ENCODE results near the gene SPECC1L.

GRCh38 chr22:24289741-24290163 lies 19.1 kb downstream of the SPECC1L start:
- TF ChIP-seq, protein P1, sequence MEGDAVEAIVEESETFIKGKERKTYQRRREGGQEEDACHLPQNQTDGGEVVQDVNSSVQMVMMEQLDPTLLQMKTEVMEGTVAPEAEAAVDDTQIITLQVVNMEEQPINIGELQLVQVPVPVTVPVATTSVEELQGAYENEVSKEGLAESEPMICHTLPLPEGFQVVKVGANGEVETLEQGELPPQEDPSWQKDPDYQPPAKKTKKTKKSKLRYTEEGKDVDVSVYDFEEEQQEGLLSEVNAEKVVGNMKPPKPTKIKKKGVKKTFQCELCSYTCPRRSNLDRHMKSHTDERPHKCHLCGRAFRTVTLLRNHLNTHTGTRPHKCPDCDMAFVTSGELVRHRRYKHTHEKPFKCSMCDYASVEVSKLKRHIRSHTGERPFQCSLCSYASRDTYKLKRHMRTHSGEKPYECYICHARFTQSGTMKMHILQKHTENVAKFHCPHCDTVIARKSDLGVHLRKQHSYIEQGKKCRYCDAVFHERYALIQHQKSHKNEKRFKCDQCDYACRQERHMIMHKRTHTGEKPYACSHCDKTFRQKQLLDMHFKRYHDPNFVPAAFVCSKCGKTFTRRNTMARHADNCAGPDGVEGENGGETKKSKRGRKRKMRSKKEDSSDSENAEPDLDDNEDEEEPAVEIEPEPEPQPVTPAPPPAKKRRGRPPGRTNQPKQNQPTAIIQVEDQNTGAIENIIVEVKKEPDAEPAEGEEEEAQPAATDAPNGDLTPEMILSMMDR (IDR thresholded peaks at IDR 0.05): no peak
- TF ChIP-seq POLR2A (IDR thresholded peaks at IDR 0.05): no peak

All from uterus (tissue), 2 donors.